Large intestine (tissue), 3 donors: ENCODE results near the gene TPR. TPM values are rescaled to one million over a fixed set of nuclear protein-coding genes. Genes with fewer than 3 reads are reported as not detected.

ENCODE experiments used
- DNase-seq, 2 donors: peaks; one replicate each; pipeline versions ENCODE4 v3.0.0 to v3.0.0-alpha.2; 2013
- H3K27ac ChIP-seq: one replicate; pipeline ENCODE4 v1.5.1; 2013; ENCODE audit warnings: low read length
- H3K27me3 ChIP-seq: 2 replicates; pipeline ENCODE4 v1.6.1; 2013; ENCODE audit warnings: low read length; ENCODE audit not compliant: control insufficient read depth, insufficient read depth
- H3K36me3 ChIP-seq: 2 replicates; pipeline ENCODE4 v1.6.1; 2013; ENCODE audit warnings: low read length; ENCODE audit not compliant: control insufficient read depth, insufficient read depth
- H3K4me1 ChIP-seq: one replicate; pipeline ENCODE4 v1.6.1; 2013; ENCODE audit warnings: low read length; ENCODE audit not compliant: control insufficient read depth, insufficient read depth
- H3K4me3 ChIP-seq: one replicate; pipeline ENCODE4 v1.5.1; 2013; ENCODE audit warnings: low read length
- H3K9me3 ChIP-seq: one replicate; pipeline ENCODE4 v1.6.1; 2013; ENCODE audit warnings: mild to moderate bottlenecking, low read depth, low read length, moderate library complexity; ENCODE audit not compliant: control insufficient read depth
- WGBS: methylation state at CpG from one replicate; pipeline ENCODE4 v1.1.5; 2013; ENCODE audit warnings: low lambda C conversion rate; ENCODE audit not compliant: insufficient coverage; 5-methylcytosine and 5-hydroxymethylcytosine counted together
- polyA plus RNA-seq: library from polyadenylated mRNA; unstranded; fragments of 120-200 nt; gene quantifications from one replicate; pipeline ENCODE4 v1.2.1, GENCODE V29; 2013

Gene TPR
- polyA plus RNA-seq, 1 donor, result 61.0 TPM

- Histone ChIP-seq H3K27me3 (no peaks in the 10 kb centered on the region), H3K4me1 (no peaks in the 10 kb centered on the region), H3K4me3 (no peak overlapping the region), H3K9me3 (no peaks in the 10 kb centered on the region), H3K27ac (no peak overlapping the region), H3K36me3 (peaks cover 56% of the 10 kb centered on the region)
- no CpG with 5 or more reads among the region's 1 CpG for WGBS
- no peak for DNase-seq
Observed at GRCh38 chr1:186330758-186331157, 44.3 kb downstream of the TPR start.

- peaks cover 54% of the 10 kb centered on the region for H3K36me3 ChIP-seq
- 100% methylated on average over 1 of the region's 1 CpG for WGBS
- DNase-seq, result no peak
- no peak overlapping the region for H3K4me3 ChIP-seq
- H3K27ac ChIP-seq, result no peak overlapping the region
- H3K9me3 ChIP-seq, result no peaks in the 10 kb centered on the region
- H3K4me1 ChIP-seq, result no peaks in the 10 kb centered on the region
- no peaks in the 10 kb centered on the region for H3K27me3 ChIP-seq
Observed at GRCh38 chr1:186327331-186327730, 47.7 kb downstream of the TPR start.

GRCh38 chr1:186326009-186326408, 49.0 kb downstream of the TPR start:
- Histone ChIP-seq H3K27me3 (no peaks in the 10 kb centered on the region), H3K9me3 (no peaks in the 10 kb centered on the region), H3K27ac (no peak overlapping the region), H3K36me3 (peaks cover 59% of the 10 kb centered on the region), H3K4me3 (no peak overlapping the region), H3K4me1 (no peaks in the 10 kb centered on the region)
- no CpG with 5 or more reads among the region's 1 CpG for WGBS
- DNase-seq, result no peak

- no peak for DNase-seq
- Histone ChIP-seq H3K36me3 (peaks cover 58% of the 10 kb centered on the region), H3K27me3 (no peaks in the 10 kb centered on the region), H3K4me1 (no peaks in the 10 kb centered on the region), H3K4me3 (no peak overlapping the region), H3K27ac (no peak overlapping the region), H3K9me3 (no peaks in the 10 kb centered on the region)
- WGBS, result 100% methylated on average over 1 of the region's 2 CpGs
Observed at GRCh38 chr1:186325239-186325638, 49.8 kb downstream of the TPR start.

- Histone ChIP-seq H3K9me3 (no peaks in the 10 kb centered on the region), H3K36me3 (peaks cover 63% of the 10 kb centered on the region), H3K27ac (no peak overlapping the region), H3K4me3 (no peak overlapping the region), H3K27me3 (no peaks in the 10 kb centered on the region), H3K4me1 (no peaks in the 10 kb centered on the region)
- DNase-seq, result no peak
- WGBS, result 96% methylated on average over 4 of the region's 4 CpGs
Observed at GRCh38 chr1:186323865-186324264, 51.2 kb downstream of the TPR start.

GRCh38 chr1:186315570-186315969, 59.5 kb downstream of the TPR start:
- no peak overlapping the region for H3K27ac ChIP-seq
- H3K9me3 ChIP-seq, result no peaks in the 10 kb centered on the region
- 100% methylated on average over 1 of the region's 3 CpGs for WGBS
- peak in 1 of 2 donors; percentile 5 for DNase-seq
- H3K4me1 ChIP-seq, result no peaks in the 10 kb centered on the region
- H3K36me3 ChIP-seq, result peaks cover 64% of the 10 kb centered on the region
- no peak overlapping the region for H3K4me3 ChIP-seq
- no peaks in the 10 kb centered on the region for H3K27me3 ChIP-seq

- Histone ChIP-seq H3K36me3 (peaks cover 32% of the 10 kb centered on the region), H3K4me1 (no peaks in the 10 kb centered on the region), H3K27ac (no peak overlapping the region), H3K4me3 (no peak overlapping the region), H3K27me3 (no peaks in the 10 kb centered on the region), H3K9me3 (no peaks in the 10 kb centered on the region)
- DNase-seq, result no peak
- WGBS, result 100% methylated on average over 1 of the region's 3 CpGs
Observed at GRCh38 chr1:186311375-186312051, 63.5 kb downstream of the TPR start.

- peaks cover 21% of the 10 kb centered on the region for H3K36me3 ChIP-seq
- 78% methylated on average over 1 of the region's 4 CpGs for WGBS
Observed at GRCh38 chr1:186310307-186310706, 64.7 kb downstream of the TPR start.

GRCh38 chr1:186308264-186309060, 66.6 kb downstream of the TPR start:
- Histone ChIP-seq H3K9me3 (no peaks in the 10 kb centered on the region), H3K36me3 (peaks cover 9% of the 10 kb centered on the region), H3K4me1 (no peaks in the 10 kb centered on the region), H3K4me3 (no peak overlapping the region), H3K27me3 (no peaks in the 10 kb centered on the region), H3K27ac (no peak overlapping the region)
- no peak for DNase-seq
- 100% methylated on average over 1 of the region's 6 CpGs for WGBS

More at GRCh38 chr1:186310307-186310706, 64.7 kb downstream of the TPR start:
- Histone ChIP-seq H3K4me1 (no peaks in the 10 kb centered on the region), H3K27ac (no peak overlapping the region), H3K4me3 (no peak overlapping the region), H3K27me3 (no peaks in the 10 kb centered on the region), H3K9me3 (no peaks in the 10 kb centered on the region)
- no peak for DNase-seq

- Histone ChIP-seq H3K27me3 (no peaks in the 10 kb centered on the region), H3K4me1 (no peaks in the 10 kb centered on the region), H3K4me3 (no peak overlapping the region), H3K27ac (no peak overlapping the region), H3K9me3 (no peaks in the 10 kb centered on the region), H3K36me3 (peaks cover 3% of the 10 kb centered on the region)
- no peak for DNase-seq
- WGBS, result no CpG with 5 or more reads among the region's 6 CpGs
Observed at GRCh38 chr1:186307445-186307844, 67.6 kb downstream of the TPR start.
